Measurements from ENCODE around the gene HAAO. TPM values are rescaled to one million over a fixed set of nuclear protein-coding genes. Genes with fewer than 3 reads are reported as not detected.

The HAAO gene
- total RNA-seq, 1 donor from 2014 or later, result 6.1 TPM

GRCh38 chr2:42795275-42795674 lies 2.9 kb upstream of the HAAO start:
- no peak for DNase-seq
- no peak for TF ChIP-seq CTCF (IDR thresholded peaks at IDR 0.05)
- peaks cover 6% of the 10 kb centered on the region for H3K4me1 ChIP-seq

GRCh38 chr2:42794271-42795046 lies 2.1 kb upstream of the HAAO start:
- intact Hi-C loops (cut with DNase I), result no loop called here

More at GRCh38 chr2:42795275-42795674, 2.9 kb upstream of the HAAO start:
- no peaks in the 10 kb centered on the region for H3K36me3 ChIP-seq
- no peak overlapping the region for H3K27ac ChIP-seq
- no peak for ATAC-seq
- intact Hi-C loops (cut with DNase I), result no loop called here
- no peaks in the 10 kb centered on the region for H3K27me3 ChIP-seq (ENCODE audit: low read depth)
- H3K9me3 ChIP-seq, result no peaks in the 10 kb centered on the region
- H3K4me3 ChIP-seq, result no peak overlapping the region

GRCh38 chr2:42793334-42794270 lies 1.2 kb upstream of the HAAO start:
- Histone ChIP-seq H3K9me3 (no peaks in the 10 kb centered on the region), H3K36me3 (no peaks in the 10 kb centered on the region), H3K4me3 (peak overlapping the region; percentile 68), H3K27ac (peak overlapping the region; percentile 81), H3K27me3 (ENCODE audit: low read depth) (no peaks in the 10 kb centered on the region), H3K4me1 (peaks cover 6% of the 10 kb centered on the region)
- DNase-seq, result no peak
- no peak for ATAC-seq
- intact Hi-C loops (cut with DNase I), result no loop called here
- no peak for TF ChIP-seq CTCF (IDR thresholded peaks at IDR 0.05)

More at GRCh38 chr2:42794271-42795046, 2.1 kb upstream of the HAAO start:
- DNase-seq (no peak), ATAC-seq (no peak)
- Histone ChIP-seq H3K4me3 (no peak overlapping the region), H3K27ac (no peak overlapping the region), H3K9me3 (no peaks in the 10 kb centered on the region), H3K27me3 (ENCODE audit: low read depth) (no peaks in the 10 kb centered on the region), H3K4me1 (peaks cover 6% of the 10 kb centered on the region), H3K36me3 (no peaks in the 10 kb centered on the region)
- no peak for TF ChIP-seq CTCF (IDR thresholded peaks at IDR 0.05)

- Histone ChIP-seq H3K4me1 (peaks cover 6% of the 10 kb centered on the region), H3K36me3 (no peaks in the 10 kb centered on the region), H3K9me3 (no peaks in the 10 kb centered on the region), H3K27me3 (ENCODE audit: low read depth) (no peaks in the 10 kb centered on the region), H3K27ac (peak overlapping the region; percentile 81), H3K4me3 (peak overlapping the region; percentile 68)
- DNase-seq (no peak), ATAC-seq (peak; percentile 75)
- intact Hi-C loops (cut with DNase I), result no loop called here
- no peak for TF ChIP-seq CTCF (IDR thresholded peaks at IDR 0.05)
Measured at GRCh38 chr2:42792087-42792582, 248 bp downstream of the HAAO start.

- TF ChIP-seq CTCF (IDR thresholded peaks at IDR 0.05), result no peak
- Histone ChIP-seq H3K36me3 (no peaks in the 10 kb centered on the region), H3K4me1 (peaks cover 6% of the 10 kb centered on the region), H3K27ac (peak overlapping the region; percentile 81), H3K4me3 (peak overlapping the region; percentile 68), H3K9me3 (no peaks in the 10 kb centered on the region), H3K27me3 (ENCODE audit: low read depth) (no peaks in the 10 kb centered on the region)
- ATAC-seq (no peak), DNase-seq (no peak)
- intact Hi-C loops (cut with DNase I), result no loop called here
Measured at GRCh38 chr2:42791606-42792005, 777 bp downstream of the HAAO start.
